Measurements from ENCODE around the gene UROC1. TPM values are rescaled to one million over a fixed set of nuclear protein-coding genes. Genes with fewer than 3 reads are reported as not detected.

UROC1 gene
- total RNA-seq, 2 donors from 2014 or later: not detected

- intact Hi-C loops (cut with DNase I, micrococcal nuclease): no loop called here
- DNase-seq (no peak), ATAC-seq (no peak)
These were observed 9.0 kb downstream of the UROC1 start for GRCh38 chr3:126508564-126508964.

GRCh38 chr3:126507886-126508285 is 9.7 kb downstream of the UROC1 start:
- intact Hi-C loops (cut with DNase I, micrococcal nuclease): no loop called here
- DNase-seq (no peak), ATAC-seq (no peak)

GRCh38 chr3:126503701-126504100 is 13.9 kb downstream of the UROC1 start:
- no peak for DNase-seq
- ATAC-seq: no peak
- intact Hi-C loops (cut with DNase I, micrococcal nuclease): no loop called here

- intact Hi-C loops (cut with DNase I, micrococcal nuclease): no loop called here
- no peak for DNase-seq
- no peak for ATAC-seq
These were observed 14.9 kb downstream of the UROC1 start for GRCh38 chr3:126502656-126503055.

- intact Hi-C loops (cut with DNase I, micrococcal nuclease): no loop called here
- ATAC-seq: no peak
- DNase-seq: no peak
These were observed 15.8 kb downstream of the UROC1 start for GRCh38 chr3:126501736-126502135.

GRCh38 chr3:126501054-126501453 is 16.5 kb downstream of the UROC1 start:
- ATAC-seq (no peak), DNase-seq (no peak)
- intact Hi-C loops (cut with DNase I, micrococcal nuclease): no loop called here

- ATAC-seq (no peak), DNase-seq (no peak)
- intact Hi-C loops (cut with DNase I, micrococcal nuclease): no loop called here
These were observed 17.6 kb downstream of the UROC1 start for GRCh38 chr3:126500016-126500415.

- DNase-seq (no peak), ATAC-seq (no peak)
- intact Hi-C loops (cut with DNase I, micrococcal nuclease): no loop called here
These were observed 18.2 kb downstream of the UROC1 start for GRCh38 chr3:126499401-126499800.

DNA sequence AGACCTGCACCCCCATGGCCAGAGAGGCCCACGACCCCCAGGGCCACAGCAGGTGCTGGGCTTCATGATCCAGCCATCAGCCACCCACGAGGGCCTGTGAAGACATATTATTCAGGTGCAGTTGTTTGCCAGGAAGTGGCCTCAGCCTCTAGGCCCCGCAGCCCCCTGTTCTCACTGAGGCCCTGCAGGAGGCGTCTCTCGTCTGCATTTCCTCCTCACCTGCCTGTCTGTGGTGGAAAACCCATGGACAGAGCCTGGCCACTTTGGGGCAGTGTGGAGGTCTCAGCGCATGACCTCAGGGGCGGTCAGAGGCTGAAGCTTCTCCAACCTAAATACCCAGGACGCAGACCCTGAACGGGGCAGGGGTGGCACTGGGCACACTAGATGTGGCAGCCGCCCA is 18.6 kb downstream of the UROC1 start:
- ATAC-seq (no peak), DNase-seq (no peak)
- intact Hi-C loops (cut with DNase I, micrococcal nuclease): no loop called here

DNA sequence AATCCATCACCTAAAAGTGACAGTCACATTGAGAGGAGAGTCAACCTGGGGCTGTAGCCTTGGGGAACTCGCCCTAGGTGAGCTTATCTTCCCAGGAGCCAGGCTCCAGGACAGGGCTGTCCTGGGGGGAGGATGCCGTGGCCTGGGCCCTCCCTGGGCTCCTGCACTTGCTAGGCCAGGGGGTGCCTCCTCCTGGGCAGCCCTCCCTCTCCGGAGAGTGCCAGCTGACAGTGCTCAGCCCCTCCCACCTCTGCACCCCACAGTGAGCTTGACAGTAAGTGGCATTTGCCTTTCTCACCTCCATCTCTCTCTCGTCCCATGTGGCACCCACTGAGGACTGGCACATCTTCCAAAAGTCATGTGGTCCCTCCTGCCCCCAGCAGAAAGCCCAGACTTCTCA is 19.1 kb downstream of the UROC1 start:
- ATAC-seq: no peak

GRCh38 chr3:126497956-126498355 is 19.6 kb downstream of the UROC1 start:
- no peak for DNase-seq
- no peak for ATAC-seq
- intact Hi-C loops (cut with DNase I, micrococcal nuclease): no loop called here

More for the DNA sequence above, 19.1 kb downstream of the UROC1 start:
- intact Hi-C loops (cut with DNase I, micrococcal nuclease): no loop called here
- DNase-seq: no peak

- ATAC-seq (no peak), DNase-seq (no peak)
- intact Hi-C loops (cut with DNase I, micrococcal nuclease): no loop called here
These were observed 20.4 kb downstream of the UROC1 start for GRCh38 chr3:126496894-126497850.

DNA sequence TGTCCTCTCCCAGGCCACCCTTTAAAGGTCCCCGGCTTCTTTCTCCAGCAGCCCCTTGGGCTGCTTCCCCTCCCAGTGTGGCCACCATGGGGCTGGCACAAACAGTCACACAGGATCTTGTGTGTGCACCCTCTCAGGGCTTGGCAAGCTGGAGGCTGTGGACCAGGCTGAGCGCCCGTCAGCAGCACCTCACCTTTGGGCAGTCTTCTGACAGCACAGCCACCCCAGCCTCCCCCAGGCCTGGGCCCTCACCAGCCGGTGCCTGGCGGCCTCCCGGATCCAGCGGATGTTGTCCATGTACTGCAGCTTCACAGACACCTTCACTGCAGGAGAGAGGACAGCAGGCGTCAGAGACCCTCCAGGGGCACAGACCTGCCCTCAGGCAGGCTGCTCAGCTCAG is 21.8 kb downstream of the UROC1 start:
- DNase-seq: no peak
- ATAC-seq: no peak
- intact Hi-C loops (cut with DNase I, micrococcal nuclease): no loop called here

DNA sequence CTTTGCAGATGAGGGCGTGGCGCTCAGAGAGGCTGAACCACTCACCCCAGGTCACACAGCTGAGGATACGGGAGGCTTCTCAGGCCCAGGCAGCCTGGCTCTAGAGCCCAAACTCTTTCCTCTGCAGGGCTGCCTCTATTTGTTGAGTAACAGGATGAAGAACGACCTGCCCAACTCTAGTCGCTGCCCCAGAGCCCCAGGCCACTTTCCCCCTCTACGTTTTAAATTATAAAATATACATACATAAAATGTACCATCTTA is 22.7 kb downstream of the UROC1 start:
- intact Hi-C loops (cut with DNase I, micrococcal nuclease): no loop called here
- ATAC-seq (no peak), DNase-seq (no peak)

- no peak for ATAC-seq
- intact Hi-C loops (cut with DNase I, micrococcal nuclease): no loop called here
These were observed 23.2 kb downstream of the UROC1 start for GRCh38 chr3:126494204-126494969.

DNA sequence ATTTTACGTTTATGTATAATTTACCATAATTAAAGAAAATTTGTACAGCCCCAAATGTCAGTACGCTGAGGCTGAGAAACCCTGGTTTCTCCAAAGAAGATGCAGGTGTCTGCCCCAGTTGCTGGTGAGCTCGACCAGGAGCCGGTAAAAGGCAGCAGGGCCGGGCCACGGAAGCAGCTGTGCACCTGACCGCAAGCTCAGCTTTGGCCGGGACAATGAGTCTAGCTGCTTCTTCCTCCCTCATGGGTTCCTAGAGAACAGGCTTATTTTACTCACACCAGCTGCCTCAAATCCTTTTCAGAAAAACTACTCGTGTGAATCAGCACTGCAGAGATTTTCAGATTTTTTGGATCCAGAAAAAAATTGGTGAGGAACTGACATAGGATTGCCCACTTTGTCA is 23.8 kb downstream of the UROC1 start:
- ATAC-seq (no peak), DNase-seq (no peak)
- intact Hi-C loops (cut with DNase I, micrococcal nuclease): no loop called here

More at GRCh38 chr3:126494204-126494969, 23.2 kb downstream of the UROC1 start:
- no peak for DNase-seq

DNA sequence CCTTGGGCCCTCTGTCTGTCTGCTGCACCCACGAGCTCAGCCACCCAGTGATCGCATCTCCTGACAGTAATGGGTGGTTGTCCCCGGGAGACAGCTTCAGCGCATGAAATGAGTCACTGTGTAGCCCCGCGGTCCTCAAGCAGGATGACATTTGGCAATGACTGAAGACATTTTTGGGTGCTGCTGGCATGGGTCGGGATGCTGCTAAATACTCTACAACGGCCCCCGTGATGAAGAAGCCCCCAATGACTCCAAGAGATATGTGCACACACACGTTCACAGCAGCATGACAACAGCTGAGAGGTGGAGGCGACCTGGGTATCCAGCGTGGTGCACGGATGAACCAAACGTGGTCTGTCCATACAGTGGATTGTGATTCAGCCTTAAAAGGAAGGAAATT is 24.5 kb downstream of the UROC1 start:
- intact Hi-C loops (cut with DNase I, micrococcal nuclease): no loop called here
- no peak for DNase-seq
- ATAC-seq: no peak

DNA sequence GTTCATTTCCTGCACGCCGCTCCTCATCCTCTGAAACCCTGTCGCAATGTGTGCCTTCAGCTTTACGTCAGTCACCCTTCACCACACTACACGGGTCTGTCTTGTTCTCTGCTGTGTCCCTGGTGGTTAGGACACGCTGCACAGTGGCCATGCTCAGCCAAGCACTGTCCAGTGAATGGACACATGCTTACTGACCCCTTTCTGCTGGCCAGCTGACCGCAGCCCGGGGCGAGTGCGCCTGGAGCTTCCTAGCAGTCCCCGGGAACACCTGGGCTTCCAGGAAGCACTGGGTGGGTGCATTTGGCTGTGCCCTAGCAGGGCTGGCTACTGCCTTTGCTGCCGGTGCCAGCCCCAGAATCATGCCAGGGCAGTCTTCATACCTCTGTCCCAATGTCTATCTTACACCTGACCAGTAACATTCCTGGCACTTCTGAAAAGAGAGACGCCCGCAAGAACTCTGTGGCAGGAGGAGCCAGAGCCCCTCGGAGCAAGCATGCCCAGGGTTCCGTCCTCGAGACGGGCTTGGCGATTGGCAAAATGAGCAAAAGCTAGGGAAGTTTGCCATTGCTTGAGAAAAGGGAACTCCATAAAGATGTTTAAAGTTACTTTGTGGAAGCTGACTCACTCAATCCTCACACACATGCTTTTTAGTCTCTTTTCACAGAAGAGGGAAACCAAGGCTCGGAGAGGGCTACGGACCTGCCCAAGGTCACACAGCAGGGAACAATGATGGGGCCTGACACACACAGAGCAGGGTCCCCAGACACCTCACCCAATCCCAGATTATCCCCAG is 26.2 kb downstream of the UROC1 start:
- DNase-seq (no peak), ATAC-seq (no peak)
- intact Hi-C loops (cut with DNase I, micrococcal nuclease): no loop called here

DNA sequence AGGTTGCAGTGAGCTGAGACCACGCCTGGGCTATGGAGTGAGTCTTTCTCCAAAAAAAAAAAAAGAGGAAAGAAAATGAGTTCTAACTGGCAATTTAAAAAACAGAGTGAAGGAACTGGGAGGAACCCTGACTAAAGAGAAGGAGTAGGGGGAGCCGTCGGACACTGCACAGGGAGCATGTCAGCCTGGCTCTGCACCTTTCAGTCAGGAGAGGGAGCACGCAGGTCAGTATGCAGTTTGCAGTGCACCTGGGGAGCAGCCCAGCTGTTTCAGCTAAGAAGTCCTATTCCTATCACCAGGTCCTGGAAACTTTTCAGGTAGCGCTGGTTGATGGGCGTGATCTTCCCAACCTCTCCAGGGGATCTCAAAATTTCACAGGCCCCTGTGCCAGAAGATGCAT is 27.0 kb downstream of the UROC1 start:
- intact Hi-C loops (cut with DNase I, micrococcal nuclease): no loop called here
- DNase-seq: no peak
- ATAC-seq: no peak
